ENCODE results near the gene NARF. TPM values are rescaled to one million over a fixed set of nuclear protein-coding genes. Genes with fewer than 3 reads are reported as not detected.
"Not testable (repeated sequence)": the region's sequence is repeated elsewhere in the genome, so short reads cannot be mapped to it uniquely, and the experiment has no call there.

The NARF gene
- total RNA-seq, 2 donors from 2014 or later, result 64.0 to 70.8 TPM

GRCh38 chr17:82411396-82412053 lies 47.0 kb upstream of the NARF start:
- Mint-ChIP-seq H3K4me1 (no peaks in the 10 kb centered on the region), H3K9me3 (no peaks in the 10 kb centered on the region), H3K27ac (no peak overlapping the region), H3K4me3 (no peak overlapping the region), H3K27me3 (ENCODE audit: insufficient read depth) (no peaks in the 10 kb centered on the region), H3K36me3 (ENCODE audit: low read depth) (peaks cover 7% of the 10 kb centered on the region)
- Histone ChIP-seq H3K4me1 (ENCODE audit: control insufficient read depth, insufficient read depth, low read length) (no peaks in the 10 kb centered on the region), H3K36me3 (ENCODE audit: control insufficient read depth, insufficient read depth, low read length) (peaks cover 4% of the 10 kb centered on the region), H3K4me3 (ENCODE audit: low read length) (no peak overlapping the region), H3K9me3 (ENCODE audit: control insufficient read depth, low read length) (no peaks in the 10 kb centered on the region), H3K27me3 (ENCODE audit: control insufficient read depth, insufficient read depth, low read length, poor library complexity, severe bottlenecking) (no peaks in the 10 kb centered on the region), H3K27ac (ENCODE audit: low read depth, low read length) (no peak overlapping the region), H3K9ac (ENCODE audit: extremely low read depth, low read length, poor library complexity, severe bottlenecking) (no peak overlapping the region)
- 96% methylated on average over 23 to 24 of the region's 24 CpGs for WGBS, 2 experiments (ENCODE audit: insufficient coverage in 1 of 2, insufficient read length in 1 of 2)
- no peak for TF ChIP-seq CTCF (conservative IDR thresholded peaks at IDR 0.05)
- DNase-seq, result no peak

DNA sequence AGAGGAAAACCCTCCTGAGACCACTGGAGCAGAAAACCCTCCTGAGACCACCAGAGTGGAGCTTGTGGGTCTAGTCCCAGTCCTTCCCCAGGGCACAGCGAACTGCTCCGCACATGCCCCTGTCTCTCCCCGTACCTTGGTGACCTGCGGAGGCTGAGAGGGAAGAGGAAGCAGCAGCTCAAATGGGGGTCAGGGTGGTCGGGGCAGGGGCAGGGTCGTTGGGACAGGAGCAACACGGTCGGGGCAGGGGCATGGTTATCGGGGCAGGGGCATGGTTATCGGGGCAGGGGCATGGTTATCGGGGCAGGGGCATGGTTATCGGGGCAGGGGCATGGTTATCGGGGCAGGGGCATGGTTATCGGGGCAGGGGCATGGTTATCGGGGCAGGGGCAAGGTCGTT lies 46.5 kb upstream of the NARF start:
- H3K4me3 ChIP-seq (ENCODE audit: low read length); H3K36me3 Mint-ChIP-seq (ENCODE audit: low read depth); DNase-seq; H3K4me3 Mint-ChIP-seq; H3K9ac ChIP-seq (ENCODE audit: extremely low read depth, low read length, poor library complexity, severe bottlenecking); H3K4me1 Mint-ChIP-seq; H3K27me3 ChIP-seq (ENCODE audit: control insufficient read depth, insufficient read depth, low read length, poor library complexity, severe bottlenecking); H3K27me3 Mint-ChIP-seq (ENCODE audit: insufficient read depth); H3K9me3 Mint-ChIP-seq; H3K36me3 ChIP-seq (ENCODE audit: control insufficient read depth, insufficient read depth, low read length); H3K27ac Mint-ChIP-seq; H3K27ac ChIP-seq (ENCODE audit: low read depth, low read length); H3K4me1 ChIP-seq (ENCODE audit: control insufficient read depth, insufficient read depth, low read length); H3K9me3 ChIP-seq (ENCODE audit: control insufficient read depth, low read length): not testable (repeated sequence)
- 94% methylated on average over 15 of the region's 16 CpGs; no CpG with 5 or more reads in 1 of the 2 experiments for WGBS, 2 experiments (ENCODE audit: insufficient coverage in 1 of 2, insufficient read length in 1 of 2)

- Histone ChIP-seq H3K36me3 (ENCODE audit: control insufficient read depth, insufficient read depth, low read length) (peaks cover 4% of the 10 kb centered on the region), H3K9me3 (ENCODE audit: control insufficient read depth, low read length) (no peaks in the 10 kb centered on the region), H3K27me3 (ENCODE audit: control insufficient read depth, insufficient read depth, low read length, poor library complexity, severe bottlenecking) (no peaks in the 10 kb centered on the region), H3K4me3 (ENCODE audit: low read length) (no peak overlapping the region), H3K9ac (ENCODE audit: extremely low read depth, low read length, poor library complexity, severe bottlenecking) (no peak overlapping the region), H3K4me1 (ENCODE audit: control insufficient read depth, insufficient read depth, low read length) (no peaks in the 10 kb centered on the region), H3K27ac (ENCODE audit: low read depth, low read length) (no peak overlapping the region)
- no peak for DNase-seq
- H3K27ac Mint-ChIP-seq, result no peak overlapping the region
- no peak overlapping the region for H3K4me3 Mint-ChIP-seq
- H3K27me3 Mint-ChIP-seq (ENCODE audit: insufficient read depth), result no peaks in the 10 kb centered on the region
- H3K36me3 Mint-ChIP-seq (ENCODE audit: low read depth), result peaks cover 3% of the 10 kb centered on the region
- H3K4me1 Mint-ChIP-seq, result no peaks in the 10 kb centered on the region
- H3K9me3 Mint-ChIP-seq, result no peaks in the 10 kb centered on the region
- TF ChIP-seq CTCF (conservative IDR thresholded peaks at IDR 0.05), result no peak
- 94 to 96% methylated on average over 18 to 29 of the region's 29 CpGs for WGBS, 2 experiments (ENCODE audit: insufficient coverage in 1 of 2, insufficient read length in 1 of 2)
Observed at GRCh38 chr17:82412535-82413520, 45.7 kb upstream of the NARF start.
